ENCODE results near the gene SYT2. TPM values are rescaled to one million over a fixed set of nuclear protein-coding genes. Genes with fewer than 3 reads are reported as not detected.
"Not testable (repeated sequence)": the region's sequence is repeated elsewhere in the genome, so short reads cannot be mapped to it uniquely, and the experiment has no call there.

The SYT2 gene
- total RNA-seq, 1 experiment from 2014 or later = 0.02 TPM

- DNase-seq (ENCODE audit: low read depth) = no peak
These were observed 163.0 kb downstream of the SYT2 start for GRCh38 chr1:202547215-202547614.

- DNase-seq (ENCODE audit: low read depth) = not testable (repeated sequence)
These were observed 163.5 kb downstream of the SYT2 start for GRCh38 chr1:202546796-202547195.

GRCh38 chr1:202546377-202546776 lies 163.9 kb downstream of the SYT2 start:
- DNase-seq (ENCODE audit: low read depth) = not testable (repeated sequence)

GRCh38 chr1:202545647-202546303 lies 164.5 kb downstream of the SYT2 start:
- DNase-seq (ENCODE audit: low read depth) = not testable (repeated sequence)

- not testable (repeated sequence) for DNase-seq (ENCODE audit: low read depth)
These were observed 165.3 kb downstream of the SYT2 start for GRCh38 chr1:202544766-202545449.

DNA sequence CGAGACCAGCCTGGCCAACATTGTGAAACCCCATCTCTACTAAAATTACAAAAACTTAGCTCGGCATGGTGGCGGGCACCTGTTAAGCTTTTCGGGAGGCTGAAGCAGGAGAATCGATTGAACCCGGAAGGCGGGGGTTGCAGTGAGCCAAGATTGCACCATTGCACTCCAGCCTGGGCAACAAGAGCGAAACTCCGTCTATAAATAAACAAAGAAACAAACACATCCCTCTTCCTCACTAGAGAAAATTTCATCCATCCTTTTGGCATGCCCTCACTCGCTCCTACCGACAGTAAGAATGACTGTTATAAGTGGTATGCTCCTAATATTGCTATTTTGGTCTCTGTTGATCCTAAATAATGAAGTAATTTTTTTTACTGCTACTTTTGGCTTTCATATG lies 166.7 kb downstream of the SYT2 start:
- not testable (repeated sequence) for DNase-seq (ENCODE audit: low read depth)

DNA sequence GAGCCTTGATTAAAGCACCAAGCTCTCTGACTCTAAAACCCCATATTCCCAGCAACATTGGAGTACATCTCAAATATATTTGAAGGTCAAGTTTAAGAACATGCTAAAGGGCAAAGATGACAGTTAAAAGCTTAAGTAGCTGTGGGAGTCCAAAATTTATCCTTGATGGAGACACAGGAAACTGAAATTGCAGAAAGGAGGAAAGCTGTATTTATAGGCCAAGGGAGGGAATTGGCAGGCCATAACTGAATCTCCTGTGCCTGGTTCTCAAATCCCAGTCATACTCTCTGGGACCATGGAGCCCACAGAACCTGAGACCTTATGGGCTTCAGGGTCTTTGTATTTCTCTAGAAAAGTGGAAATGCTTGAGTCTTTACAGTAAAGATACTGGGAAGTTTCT lies 167.8 kb downstream of the SYT2 start:
- DNase-seq (ENCODE audit: low read depth) = not testable (repeated sequence)

DNA sequence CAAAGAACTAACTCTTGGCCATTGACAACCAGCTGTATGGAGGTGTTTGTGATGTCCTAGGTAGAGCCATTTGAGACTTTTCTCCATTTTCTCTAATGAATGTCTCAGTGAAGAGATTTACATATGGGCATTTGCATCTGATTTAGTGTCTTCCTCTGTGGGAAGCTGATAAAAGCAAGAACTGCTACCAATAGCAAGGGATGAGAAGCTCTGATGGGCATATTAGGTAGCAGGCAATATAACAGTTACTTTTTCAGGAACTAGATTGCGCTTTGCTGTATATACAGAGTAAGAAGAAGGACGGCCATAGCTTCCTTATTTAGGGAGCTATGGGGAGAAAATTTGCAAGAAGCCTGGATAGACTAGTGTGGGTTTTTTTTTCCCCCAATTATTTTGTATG lies 169.4 kb downstream of the SYT2 start:
- DNase-seq (ENCODE audit: low read depth) = not testable (repeated sequence)

Other genes starting within 250 kb of the SYT2 start
- 14.2 and 15.7 TPM in 2 replicates for gene KDM5B, start 98.0 kb upstream of the SYT2 start, total RNA-seq (2014; rRNA removed; shearing (Covaris generic))
- not detected in 2 replicates for gene PCAT6, start 100.5 kb upstream of the SYT2 start, total RNA-seq (2014; rRNA removed; shearing (Covaris generic))
- gene RABIF, start 178.7 kb upstream of the SYT2 start, total RNA-seq (2014; rRNA removed; shearing (Covaris generic)) = 12.4 and 13.8 TPM in 2 replicates
- gene KLHL12, start 216.8 kb upstream of the SYT2 start, total RNA-seq (2014; rRNA removed; shearing (Covaris generic)) = 14.8 and 17.7 TPM in 2 replicates
- 90.5 and 116 TPM in 2 replicates for gene ADIPOR1, start 247.9 kb upstream of the SYT2 start, total RNA-seq (2014; rRNA removed; shearing (Covaris generic))

Data from HT1080 (cell line).